Measurements from ENCODE around the gene RWDD4.
A peak's percentile ranks its signal among the peaks of the same experiment; 100 is the strongest.

RWDD4 gene

DNA sequence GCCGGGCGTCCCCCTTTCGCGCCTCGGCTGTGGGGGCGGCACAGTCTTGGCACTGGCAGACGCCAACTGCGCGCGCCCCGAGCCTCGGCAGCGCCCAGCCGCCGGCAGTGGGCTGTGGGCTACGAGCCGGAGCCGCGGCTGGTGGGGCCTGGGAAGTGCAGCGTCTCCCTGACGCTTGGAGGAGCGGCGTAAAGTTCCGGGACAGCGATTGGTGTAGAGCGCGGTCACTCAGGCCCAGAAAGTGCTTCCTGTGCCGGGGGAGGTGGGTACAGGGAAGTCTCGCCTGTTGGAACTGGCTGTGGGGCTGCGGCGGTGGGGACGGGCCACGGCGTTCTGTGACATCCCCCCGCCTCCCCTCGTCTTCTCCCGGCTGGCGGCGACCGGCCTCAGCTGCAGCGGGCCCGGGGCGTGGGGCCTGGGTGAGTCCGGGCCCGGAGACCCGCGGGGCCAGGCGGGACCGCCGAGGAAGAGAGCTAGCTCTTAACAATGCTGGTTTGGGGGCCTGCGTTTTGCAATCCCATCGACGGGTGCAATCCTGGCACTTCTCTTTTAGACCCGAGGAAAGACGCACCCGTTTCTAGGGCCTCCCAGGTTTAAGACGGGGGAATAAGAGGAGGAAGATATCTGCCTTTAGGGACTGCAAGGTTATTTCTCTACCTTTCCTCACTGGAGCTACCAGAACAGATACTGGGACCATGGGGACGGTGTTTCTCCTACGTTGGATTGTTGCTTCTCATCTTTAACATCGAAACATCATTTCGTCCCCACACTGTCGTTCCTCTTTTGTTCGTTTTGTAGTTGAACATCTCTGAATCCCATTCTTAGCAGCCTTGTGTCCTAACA is at the start of gene RWDD4, which contains the start of gene TRAPPC11:
Gene RWDD4 (minus strand): TSS at position 157 of the 843 bp plus-strand sequence. CDS start 233 bp downstream, outside the sequence.
Gene TRAPPC11 (plus strand): TSS at position 265 of the 843 bp plus-strand sequence. CDS start 4,575 bp downstream, outside the sequence.
- DNase-seq: peak; percentile 93

DNA sequence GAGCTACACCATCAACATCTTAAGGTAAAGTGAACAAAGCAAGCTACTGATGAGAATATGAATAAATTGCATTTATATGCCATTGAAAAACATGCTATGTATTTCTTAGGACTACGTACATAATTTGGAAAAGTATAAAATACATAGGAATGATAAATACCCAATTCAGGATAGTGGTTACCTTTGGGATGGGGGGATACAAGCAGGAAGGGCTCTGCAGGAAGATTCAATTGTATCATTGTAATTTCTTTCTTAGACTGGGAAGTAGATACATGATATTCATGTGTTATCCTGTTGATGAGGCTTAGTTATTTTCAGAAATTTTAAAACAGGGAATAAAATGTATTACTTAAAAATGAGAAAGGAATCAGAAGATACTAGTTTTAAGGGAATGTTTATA is 43.5 kb upstream of the RWDD4 start:
- DNase-seq: no peak

DNA sequence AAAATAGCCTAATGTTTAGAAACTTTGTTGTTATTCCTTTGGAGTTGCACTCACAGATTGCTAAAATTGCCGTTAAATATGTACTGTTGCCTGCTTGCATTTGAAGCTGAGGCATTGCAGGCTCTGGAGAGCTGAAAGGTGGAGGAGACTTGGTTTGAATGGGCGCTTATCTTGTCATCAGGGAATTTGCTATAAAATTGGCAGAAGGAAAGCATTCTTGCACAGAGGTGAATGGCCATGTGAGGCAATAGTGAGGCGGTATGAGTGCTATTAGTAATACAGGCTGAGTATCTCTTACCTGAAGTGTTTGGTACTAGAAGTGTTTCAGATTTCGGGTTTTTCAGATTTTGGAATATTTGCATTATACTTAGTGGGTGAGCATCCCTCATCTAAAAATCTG is 41.4 kb upstream of the RWDD4 start:
- DNase-seq: no peak

GRCh38 chr4:183698909-183699308 is 39.9 kb upstream of the RWDD4 start:
- DNase-seq: no peak

GRCh38 chr4:183691897-183692296 is 32.9 kb upstream of the RWDD4 start:
- no peak for DNase-seq

DNA sequence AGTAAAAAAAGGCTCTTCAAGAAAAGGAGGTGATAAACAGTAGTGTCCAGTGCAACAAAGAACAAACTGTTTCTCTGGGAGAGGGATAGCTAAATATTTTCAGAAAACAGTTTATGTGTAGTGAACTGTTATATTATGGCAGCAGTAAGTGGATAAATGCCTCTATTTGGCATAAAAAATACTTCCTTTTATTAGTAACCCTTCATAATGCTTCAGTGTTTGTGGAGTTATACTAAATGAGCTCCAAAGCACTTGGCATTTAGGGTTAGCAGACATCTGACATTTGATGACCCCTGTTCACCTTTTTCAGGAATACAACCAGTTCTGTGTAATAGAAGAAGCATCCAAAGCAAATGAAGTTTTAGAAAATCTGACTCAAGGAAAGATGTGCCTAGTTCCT is 32.0 kb upstream of the RWDD4 start:
- DNase-seq: no peak

GRCh38 chr4:183688216-183688615 is 29.2 kb upstream of the RWDD4 start:
- no peak for DNase-seq

- DNase-seq: no peak
Measured at GRCh38 chr4:183686461-183686860, 27.5 kb upstream of the RWDD4 start.

- DNase-seq: no peak
Measured at GRCh38 chr4:183681119-183681518, 22.1 kb upstream of the RWDD4 start.

GRCh38 chr4:183675625-183676024 is 16.6 kb upstream of the RWDD4 start:
- DNase-seq: no peak

GRCh38 chr4:183674153-183674552 is 15.2 kb upstream of the RWDD4 start:
- no peak for DNase-seq

GRCh38 chr4:183670960-183671555 is 12.1 kb upstream of the RWDD4 start:
- no peak for DNase-seq

DNA sequence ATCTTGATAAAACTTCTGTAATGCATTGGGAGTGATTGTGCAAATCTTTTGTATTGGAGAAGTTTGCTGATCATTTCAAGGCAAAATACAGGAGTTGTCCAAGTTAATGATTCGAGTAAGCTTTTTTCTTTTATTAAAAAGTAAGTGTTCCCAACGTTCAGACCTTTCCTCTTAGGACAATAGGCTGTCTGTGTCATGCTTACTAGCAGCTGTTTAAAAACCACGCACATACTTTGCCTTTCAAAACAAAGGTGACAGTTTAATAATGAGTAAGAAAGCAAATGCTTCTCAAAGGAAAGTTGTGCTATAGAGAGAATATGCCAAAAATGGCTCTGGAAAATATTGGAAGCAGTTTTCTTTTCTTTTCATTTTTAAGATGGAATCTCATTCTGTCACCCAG is 11.3 kb upstream of the RWDD4 start:
- no peak for DNase-seq

DNA sequence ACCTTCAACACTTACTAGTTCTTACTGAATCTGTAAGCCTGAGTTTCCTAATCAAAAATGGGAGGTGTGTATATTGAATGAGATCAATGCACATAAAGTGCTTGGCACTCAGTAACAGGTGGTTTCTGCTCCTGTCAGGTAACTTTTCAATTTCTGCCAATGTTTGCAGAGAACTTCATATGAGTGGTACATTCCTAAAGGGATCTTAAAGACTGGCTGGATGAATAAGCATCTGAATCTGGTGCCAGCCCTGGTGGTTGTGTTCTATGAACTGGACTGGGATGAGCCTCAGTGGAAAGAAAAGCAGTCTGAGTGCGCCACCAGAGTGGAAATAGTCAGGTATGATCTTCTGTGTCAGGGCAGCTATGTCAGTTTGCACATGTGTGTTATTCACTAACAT is 7.1 kb upstream of the RWDD4 start:
- DNase-seq: no peak

DNA sequence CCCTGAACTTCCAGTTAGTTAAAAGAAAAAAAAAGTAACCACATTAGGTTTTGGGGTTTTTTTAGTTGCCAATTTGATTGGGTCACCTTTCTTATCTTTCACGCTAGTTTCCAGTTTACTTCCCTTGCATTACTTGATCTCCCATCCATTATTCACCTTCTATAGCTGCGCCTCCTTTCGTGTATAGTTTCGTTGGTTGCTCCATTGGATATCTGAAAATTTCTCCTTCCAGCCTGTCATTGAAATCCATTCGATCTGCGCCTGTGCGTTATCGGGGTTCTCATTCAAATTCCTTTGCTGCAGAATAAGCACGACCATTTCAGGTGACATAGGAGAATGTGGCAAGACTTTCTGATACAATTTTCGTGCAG is 872 bp upstream of the RWDD4 start:
- no peak for DNase-seq

GRCh38 chr4:183658362-183659028 is 490 bp downstream of the RWDD4 start:
- peak; percentile 11 for DNase-seq

DNA sequence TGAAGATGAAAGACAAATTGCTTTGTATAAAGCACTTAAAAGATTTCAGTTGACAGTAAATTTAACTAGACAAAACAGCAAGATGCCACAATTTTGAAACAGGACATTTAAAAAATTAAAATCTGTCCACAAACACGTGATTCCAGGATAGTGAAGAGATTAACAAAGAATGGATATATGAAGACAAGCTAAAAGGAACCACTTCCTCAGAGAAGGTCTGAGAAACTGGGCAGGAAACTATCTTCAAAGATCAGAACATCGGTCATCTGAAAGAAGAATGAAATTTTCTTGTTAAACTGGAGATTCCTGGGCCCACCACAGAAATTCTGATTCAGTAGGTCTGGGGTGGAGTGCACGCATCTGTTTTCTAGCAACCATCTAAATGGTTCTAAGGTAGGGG is 1.4 kb downstream of the RWDD4 start:
- DNase-seq: no peak

GRCh38 chr4:183645326-183645725 is 13.7 kb downstream of the RWDD4 start:
- no peak for DNase-seq

GRCh38 chr4:183639291-183639690 is 19.7 kb downstream of the RWDD4 start:
- DNase-seq: no peak

GRCh38 chr4:183638436-183638835 is 20.5 kb downstream of the RWDD4 start:
- DNase-seq: no peak

GRCh38 chr4:183637461-183637860 is 21.5 kb downstream of the RWDD4 start:
- no peak for DNase-seq

GRCh38 chr4:183636923-183637322 is 22.1 kb downstream of the RWDD4 start:
- no peak for DNase-seq

DNA sequence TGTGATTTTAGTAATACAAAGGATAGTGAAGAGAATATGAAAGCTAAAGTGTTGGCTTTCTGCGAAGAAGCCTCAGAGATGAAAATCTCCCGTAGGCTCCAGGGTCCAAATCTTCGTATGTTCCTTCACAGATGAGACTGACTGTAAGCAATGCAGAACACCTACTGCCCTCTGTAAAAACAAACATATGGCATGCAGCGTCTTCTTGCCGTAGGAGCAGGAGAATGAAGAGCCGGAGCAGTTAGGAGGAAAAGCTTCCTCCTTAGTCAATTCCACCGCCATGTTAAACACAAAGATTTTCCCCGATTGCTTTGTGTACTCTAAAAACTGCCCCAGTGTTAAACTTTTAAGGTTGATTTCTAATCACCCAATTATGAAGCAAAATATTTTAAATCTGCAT is 22.5 kb downstream of the RWDD4 start:
- DNase-seq: no peak

DNA sequence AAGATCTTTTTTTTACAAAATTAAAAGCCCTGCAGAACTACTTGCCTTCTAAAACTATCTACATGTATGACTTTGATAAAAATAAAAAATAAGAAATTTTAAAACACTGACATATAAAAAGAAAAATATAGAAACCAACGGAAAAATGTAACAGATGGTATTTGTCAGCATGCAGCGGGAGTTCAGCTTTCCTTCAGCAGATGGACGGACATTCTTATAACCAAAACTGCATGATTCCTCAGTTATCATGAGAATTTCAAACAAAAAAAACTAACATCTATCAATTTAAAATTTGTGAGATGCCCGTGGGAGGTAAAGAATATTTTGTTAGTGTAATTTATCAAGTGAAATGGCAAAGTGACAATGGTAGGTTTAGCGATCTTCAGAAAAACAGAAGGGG is 23.2 kb downstream of the RWDD4 start:
- DNase-seq: no peak

All from activated CD4-positive, alpha-beta T cell treated with anti-CD3 and anti-CD28 coated beads, Interleukin-2, amount 50 U/mL, for 1 hour (primary cell).